K562 (cell line): Measurements from ENCODE around the gene SRC.

ENCODE experiments used
- KLF6 ChIP-seq: fragments of 250-450 bp; sonication (Bioruptor Pico); IDR thresholded peaks from 2 replicates; pipeline ENCODE4 v1.4.0; 2020; ENCODE audit warnings: mild to moderate bottlenecking, moderate library complexity, borderline replicate concordance
- TARDBP ChIP-seq: fragments of 450-650 bp; IDR thresholded peaks from 2 replicates; pipeline ENCODE4 v1.6.1; 2016
- ZNF778 ChIP-seq: fragments of 450-650 bp; formaldehyde crosslinking; IDR thresholded peaks from 2 replicates; pipeline ENCODE4 v1.4.0; 2020; ENCODE audit warnings: mild to moderate bottlenecking, moderate library complexity
- TF ChIP-seq, protein P1 (sequence below): sonication (generic); formaldehyde crosslinking; IDR thresholded peaks from 2 replicates; pipeline ENCODE4 v1.9.0; 2022; ENCODE audit warnings: mild to moderate bottlenecking, missing genetic modification reagents

DNA sequence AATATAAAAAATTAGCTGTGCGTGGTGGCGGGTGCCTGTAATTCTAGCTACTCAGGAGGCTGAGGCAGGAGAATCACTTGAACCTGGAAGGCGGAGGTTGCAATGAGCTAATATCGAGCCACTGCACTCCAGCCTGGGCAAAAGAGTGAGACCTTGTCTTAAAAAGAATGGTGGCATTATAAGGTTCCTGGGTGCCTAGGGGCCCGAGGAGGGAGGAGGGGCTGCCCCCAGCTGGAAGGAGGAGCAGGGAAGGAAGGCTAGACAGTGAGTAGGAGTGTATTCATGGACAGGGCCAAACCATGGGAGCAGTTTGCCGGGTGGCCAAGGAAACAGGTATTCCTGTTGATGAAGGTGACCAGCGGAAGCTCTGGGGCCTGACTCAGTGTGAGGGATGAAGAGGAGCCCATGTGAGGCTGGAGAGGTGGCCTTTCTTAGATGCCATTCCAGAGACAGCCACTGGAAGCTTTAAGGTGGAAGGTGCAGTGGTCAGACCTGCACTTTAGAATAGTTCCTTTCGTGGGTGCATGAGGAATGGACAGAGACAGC lies 32.3 kb upstream of the SRC start:
- TF ChIP-seq KLF6 = no peak
- no peak for TF ChIP-seq ZNF778 (CRISPR knock-in tag)
- TF ChIP-seq, protein P1, sequence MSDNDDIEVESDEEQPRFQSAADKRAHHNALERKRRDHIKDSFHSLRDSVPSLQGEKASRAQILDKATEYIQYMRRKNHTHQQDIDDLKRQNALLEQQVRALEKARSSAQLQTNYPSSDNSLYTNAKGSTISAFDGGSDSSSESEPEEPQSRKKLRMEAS = no peak
- no peak for TF ChIP-seq TARDBP
